Measurements from ENCODE around the gene GRAMD1A.

GRAMD1A gene

GRCh38 chr19:35056513-35057063, 56.5 kb downstream of the GRAMD1A start:
- DNase-seq, result no peak

- no peak for DNase-seq
Measured at GRCh38 chr19:35058370-35058769, 58.2 kb downstream of the GRAMD1A start.

- no peak for DNase-seq
Measured at GRCh38 chr19:35059006-35059798, 59.1 kb downstream of the GRAMD1A start.

- DNase-seq, result no peak
Measured at GRCh38 chr19:35059799-35060091, 59.6 kb downstream of the GRAMD1A start.

GRCh38 chr19:35060160-35060855, 60.2 kb downstream of the GRAMD1A start:
- DNase-seq, result no peak

GRCh38 chr19:35061583-35062373, 61.7 kb downstream of the GRAMD1A start:
- no peak for DNase-seq

GRCh38 chr19:35062942-35063341, 62.8 kb downstream of the GRAMD1A start:
- no peak for DNase-seq

GRCh38 chr19:35063940-35064818, 64.1 kb downstream of the GRAMD1A start:
- DNase-seq, result no peak

GRCh38 chr19:35065574-35065973, 65.5 kb downstream of the GRAMD1A start:
- DNase-seq, result no peak

GRCh38 chr19:35066121-35066520, 66.0 kb downstream of the GRAMD1A start:
- no peak for DNase-seq

GRCh38 chr19:35066691-35067563, 66.8 kb downstream of the GRAMD1A start:
- peak; percentile 90 for DNase-seq

GRCh38 chr19:35068941-35069634, 69.0 kb downstream of the GRAMD1A start:
- no peak for DNase-seq

GRCh38 chr19:35069696-35070095, 69.6 kb downstream of the GRAMD1A start:
- DNase-seq, result no peak

- no peak for DNase-seq
Measured at GRCh38 chr19:35070471-35070870, 70.3 kb downstream of the GRAMD1A start.

GRCh38 chr19:35073516-35073915, 73.4 kb downstream of the GRAMD1A start:
- no peak for DNase-seq

- DNase-seq, result no peak
Measured at GRCh38 chr19:35073941-35074340, 73.8 kb downstream of the GRAMD1A start.

- DNase-seq, result no peak
Measured at GRCh38 chr19:35074426-35075201, 74.5 kb downstream of the GRAMD1A start.

GRCh38 chr19:35075202-35076025, 75.3 kb downstream of the GRAMD1A start:
- no peak for DNase-seq

GRCh38 chr19:35076026-35076370, 75.9 kb downstream of the GRAMD1A start:
- no peak for DNase-seq
